EL (cell line): ENCODE measurements around the gene ESRRG.
"Not testable (repeated sequence)": the region's sequence is repeated elsewhere in the genome, so short reads cannot be mapped to it uniquely, and the experiment has no call there.

Experiments used
- DNase-seq: peaks from one replicate; pipeline ENCODE4 v3.0.0-alpha.2; 2016

The ESRRG gene

DNA sequence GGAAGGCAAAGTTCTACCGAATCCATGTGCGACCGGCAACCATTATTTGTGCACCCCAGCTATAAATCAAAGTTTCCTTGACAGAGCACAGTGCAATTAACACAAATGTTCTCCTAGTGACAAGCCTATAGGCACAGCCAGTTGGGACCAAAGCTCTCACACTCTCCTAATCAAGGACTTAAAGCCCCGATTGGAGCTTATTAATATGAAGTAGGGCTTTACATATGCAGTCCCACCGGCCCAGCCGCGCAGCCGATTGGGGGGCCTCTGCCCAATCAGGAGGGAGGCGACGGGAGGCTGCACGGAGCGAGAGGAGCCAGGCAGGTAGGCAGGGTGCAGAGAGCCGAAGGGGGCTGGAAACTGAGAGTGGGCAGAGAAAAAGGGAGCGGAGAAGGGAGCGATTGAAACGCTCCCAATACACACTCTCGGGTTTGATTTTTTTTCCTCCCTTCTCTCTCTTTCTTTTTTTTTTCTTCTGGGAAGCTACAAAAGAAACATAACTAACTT, at the start of gene ESRRG:
TSS of gene ESRRG (minus strand) at position 156 of the 507 bp plus-strand sequence. CDS start at position 26, 130 bp downstream.
- peak; percentile 13 for DNase-seq

DNA sequence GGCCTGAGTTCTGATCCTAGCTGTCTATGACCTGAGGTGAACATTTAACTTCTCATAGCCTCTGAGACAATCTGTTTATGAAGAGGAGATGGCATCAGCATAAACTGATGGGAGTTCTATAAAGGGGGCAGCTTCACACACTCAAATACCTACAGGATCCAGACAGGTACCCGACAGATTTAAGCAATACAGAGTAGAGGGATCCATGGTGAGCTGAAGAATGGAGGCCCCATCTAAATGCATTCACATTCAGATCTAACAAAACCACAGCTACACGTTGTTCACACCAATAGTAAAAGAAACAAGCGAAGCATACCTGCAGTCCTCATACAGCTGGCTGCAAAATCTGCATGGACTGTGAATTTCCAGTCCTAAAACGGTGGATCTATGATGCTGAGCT, 48.7 kb upstream of the ESRRG start:
- DNase-seq, result no peak

GRCh38 chr1:216766633-216767327, 43.6 kb upstream of the ESRRG start:
- DNase-seq, result peak; percentile 59

- DNase-seq, result no peak
Observed at GRCh38 chr1:216765346-216766300, 42.4 kb upstream of the ESRRG start.

- no peak for DNase-seq
Observed at GRCh38 chr1:216758161-216758560, 34.9 kb upstream of the ESRRG start.

GRCh38 chr1:216757110-216757509, 33.9 kb upstream of the ESRRG start:
- no peak for DNase-seq

DNA sequence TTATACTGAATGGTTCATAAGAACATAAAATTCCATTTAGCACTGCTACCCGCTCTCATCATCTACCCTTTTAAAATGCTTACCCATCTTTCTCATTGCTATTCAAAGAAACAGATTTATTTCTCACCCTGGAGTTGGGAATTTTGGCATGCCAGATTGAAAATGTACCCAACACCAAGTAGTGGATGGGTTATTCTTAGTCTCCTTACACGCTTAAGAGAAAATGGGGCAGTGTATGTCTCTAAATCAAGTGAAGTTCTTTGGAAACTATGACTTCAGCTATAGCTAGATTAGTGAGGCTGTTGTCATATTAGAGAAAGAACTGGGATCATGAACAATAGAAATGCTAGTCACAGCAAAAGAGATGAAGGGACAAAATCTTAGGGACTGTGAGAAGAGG, 27.7 kb upstream of the ESRRG start:
- DNase-seq, result no peak

GRCh38 chr1:216750031-216750627, 26.9 kb upstream of the ESRRG start:
- peak; percentile 53 for DNase-seq

DNA sequence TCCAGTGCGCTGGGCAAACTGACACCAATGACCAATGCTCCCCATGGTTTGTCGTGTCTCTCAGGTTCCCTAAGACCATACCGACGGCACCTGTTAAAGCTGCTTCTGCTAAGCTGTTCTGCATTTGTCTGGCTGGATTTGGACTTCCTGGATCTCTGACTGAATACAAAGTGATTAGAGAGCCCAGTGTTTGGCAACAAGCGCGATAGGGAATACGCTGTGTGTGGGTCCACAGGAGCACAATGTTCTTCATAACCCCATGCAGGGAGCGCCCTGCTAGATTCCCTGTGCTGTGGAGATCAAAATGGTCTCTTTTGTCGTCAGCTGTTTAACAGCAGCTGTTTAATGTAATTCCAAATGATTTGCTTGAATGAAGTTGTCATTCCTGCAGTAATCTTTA, 26.0 kb upstream of the ESRRG start:
- DNase-seq, result no peak

GRCh38 chr1:216742625-216743024, 19.4 kb upstream of the ESRRG start:
- peak; percentile 3 for DNase-seq

- DNase-seq, result no peak
Observed at GRCh38 chr1:216740331-216740730, 17.1 kb upstream of the ESRRG start.

- DNase-seq, result no peak
Observed at GRCh38 chr1:216739793-216740192, 16.6 kb upstream of the ESRRG start.

GRCh38 chr1:216732121-216732520, 8.9 kb upstream of the ESRRG start:
- DNase-seq, result no peak

DNA sequence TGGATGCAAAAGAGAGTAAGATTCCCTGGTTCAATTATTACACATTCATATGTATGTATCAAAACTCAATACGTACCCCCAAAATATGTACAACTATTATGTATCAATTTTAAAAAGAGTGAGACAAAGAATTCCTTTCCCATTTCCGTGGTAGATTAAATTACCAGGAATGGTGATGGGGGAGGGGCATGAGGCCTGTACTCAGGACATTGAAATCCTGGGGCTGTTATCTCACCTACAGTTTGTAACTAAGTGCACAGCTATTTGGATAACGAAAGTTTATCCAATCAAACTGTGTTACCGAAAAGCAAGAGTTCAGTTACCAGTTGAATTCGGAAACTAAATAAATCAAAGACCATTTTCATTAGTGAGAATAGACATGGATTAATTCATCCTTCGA, 8.3 kb upstream of the ESRRG start:
- no peak for DNase-seq

DNA sequence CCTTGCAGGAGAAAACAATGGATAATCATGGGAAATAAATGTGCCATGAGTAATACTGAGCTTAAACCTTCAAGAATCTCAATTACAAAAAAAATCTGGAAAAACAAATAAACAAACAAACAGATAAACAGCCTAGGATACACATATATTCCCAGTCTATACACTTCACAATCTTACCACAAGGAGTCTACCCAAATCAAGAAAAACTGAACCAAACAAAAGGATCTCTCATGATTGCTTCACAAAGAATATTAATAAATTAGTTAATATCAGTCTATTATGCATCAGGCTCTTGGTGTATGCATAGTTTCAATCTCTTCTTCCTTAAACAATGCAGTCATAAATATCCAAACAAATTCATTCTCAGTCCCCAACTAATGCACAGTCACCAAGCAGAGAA, 3.2 kb upstream of the ESRRG start:
- no peak for DNase-seq

GRCh38 chr1:216722821-216723220, 408 bp downstream of the ESRRG start:
- no peak for DNase-seq

GRCh38 chr1:216721863-216722262, 1.4 kb downstream of the ESRRG start:
- no peak for DNase-seq

GRCh38 chr1:216721062-216721461, 2.2 kb downstream of the ESRRG start:
- DNase-seq, result no peak

GRCh38 chr1:216711712-216712111, 11.5 kb downstream of the ESRRG start:
- no peak for DNase-seq

- no peak for DNase-seq
Observed at GRCh38 chr1:216710598-216711333, 12.5 kb downstream of the ESRRG start.

GRCh38 chr1:216710055-216710454, 13.2 kb downstream of the ESRRG start:
- DNase-seq, result no peak

GRCh38 chr1:216705676-216706075, 17.6 kb downstream of the ESRRG start:
- no peak for DNase-seq

DNA sequence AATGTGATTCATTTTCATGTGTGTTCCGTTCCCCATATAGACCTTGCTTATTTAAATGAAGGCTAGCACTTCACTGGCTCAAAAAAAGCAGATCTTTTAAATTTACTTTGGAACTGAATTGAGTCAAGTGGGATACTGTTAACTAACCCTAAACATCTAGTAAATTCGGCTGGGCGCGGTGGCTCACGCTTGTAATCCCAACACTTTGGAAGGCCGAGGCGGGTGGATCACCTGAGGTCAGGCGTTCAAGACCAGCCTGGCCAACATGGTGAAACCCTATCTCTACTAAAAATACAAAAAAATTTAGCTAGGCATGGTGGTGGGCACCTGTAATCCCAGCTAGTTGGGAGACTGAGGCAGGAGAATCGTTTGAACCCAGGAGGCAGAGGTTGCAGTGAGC, 19.2 kb downstream of the ESRRG start:
- DNase-seq, result not testable (repeated sequence)
